H1 (cell line): Measurements from ENCODE around the gene SP4. TPM values are rescaled to one million over a fixed set of nuclear protein-coding genes. Genes with fewer than 3 reads are reported as not detected.

Experiments
- EGR1 ChIP-seq: IDR thresholded peaks from 2 replicates; pipeline ENCODE4 v1.6.1; 2011; ENCODE audit warnings: low read depth, low read length, borderline replicate concordance
- EP300 ChIP-seq, 2 experiments: IDR thresholded peaks; 1 replicate in 1 of 2; 2 replicates in 1 of 2; pipeline ENCODE4 v1.6.1; 2011 to 2012; ENCODE audit warnings: low read depth in 2 of 2, low read length in 2 of 2, mild to moderate bottlenecking in 2 of 2, borderline replicate concordance in 1 of 2, inconsistent platforms in 1 of 2, moderate library complexity in 1 of 2
- RFX5 ChIP-seq: IDR thresholded peaks from 2 replicates; pipeline ENCODE4 v1.6.1; 2011; ENCODE audit warnings: low read depth, low read length, improper control_type of control experiment, borderline replicate concordance
- YY1 ChIP-seq: IDR thresholded peaks from 2 replicates; pipeline ENCODE4 v1.6.1; 2011; ENCODE audit warnings: low read depth, mild to moderate bottlenecking, low read length
- polyA plus RNA-seq, 7 experiments: library from polyadenylated mRNA; depleted of rRNA in 3 of 7; stranded (reverse) in 5 of 7; unstranded in 2 of 7; fragments of >200 nt in 5 of 7; fragments of 200-250 nt in 2 of 7; gene quantifications; 1 replicate in 5 of 7; 2 replicates in 1 of 7; 4 replicates in 1 of 7; pipeline versions ENCODE4 v1.2.1 to v1.2.3, GENCODE V29; 2011 to 2013; ENCODE audit warnings: missing spikeins in 2 of 7, mixed read lengths in 2 of 7
- total RNA-seq: library from RNA; stranded (reverse); fragmentation: NEBNext Ultra II Directional; extraction: Animal tissue kit (Norgen Biotek cat#: 25700); gene quantifications from 2 replicates; pipeline ENCODE4 v1.2.1, GENCODE V29; 2021

The SP4 gene
- total and polyA plus RNA-seq, 2 of the 8 experiments (the other 6 are each of a cell fraction or from before 2014, with no cell fraction given), result 10.0 to 24.0 TPM

DNA sequence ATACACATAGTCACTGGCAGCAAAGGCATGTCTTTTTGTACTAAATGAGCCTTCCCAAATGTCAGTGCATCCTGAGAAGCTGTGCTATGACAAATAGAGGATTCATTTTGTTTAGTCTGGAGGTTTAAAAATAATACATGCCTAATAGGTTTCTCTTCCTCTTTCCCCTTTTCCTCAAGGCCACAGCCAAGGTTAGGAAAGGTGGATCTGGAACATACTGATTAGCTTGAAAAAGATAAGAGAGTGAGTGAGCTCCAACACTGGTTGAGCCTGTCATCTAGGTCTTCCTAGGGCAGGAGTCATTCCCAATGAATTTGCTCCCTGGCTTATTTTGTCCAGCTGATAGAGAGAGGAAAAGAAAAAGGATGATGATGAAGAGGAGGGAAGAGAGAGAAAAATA lies 14.4 kb upstream of the SP4 start (continued):
- no peak for TF ChIP-seq RFX5
- no peak for TF ChIP-seq YY1
- TF ChIP-seq EGR1, result no peak
- no peak for TF ChIP-seq EP300 (IDR thresholded peaks at IDR 0.05; ENCODE audit: borderline replicate concordance in 1 of 2, low read depth in 2 of 2, low read length in 2 of 2)
